Left kidney (tissue), 2 donors: ENCODE measurements around the gene PRKCD. TPM values are rescaled to one million over a fixed set of nuclear protein-coding genes. Genes with fewer than 3 reads are reported as not detected.

Experiments used
- DNase-seq: peaks from one replicate; pipeline ENCODE4 v3.0.0-alpha.2; 2013
- polyA plus RNA-seq: library from polyadenylated mRNA; unstranded; fragments of 120-200 nt; gene quantifications from one replicate; pipeline ENCODE4 v1.2.1, GENCODE V29; 2013; ENCODE audit not compliant: insufficient read length

Gene PRKCD
- polyA plus RNA-seq, 1 donor: 20.3 TPM

DNA sequence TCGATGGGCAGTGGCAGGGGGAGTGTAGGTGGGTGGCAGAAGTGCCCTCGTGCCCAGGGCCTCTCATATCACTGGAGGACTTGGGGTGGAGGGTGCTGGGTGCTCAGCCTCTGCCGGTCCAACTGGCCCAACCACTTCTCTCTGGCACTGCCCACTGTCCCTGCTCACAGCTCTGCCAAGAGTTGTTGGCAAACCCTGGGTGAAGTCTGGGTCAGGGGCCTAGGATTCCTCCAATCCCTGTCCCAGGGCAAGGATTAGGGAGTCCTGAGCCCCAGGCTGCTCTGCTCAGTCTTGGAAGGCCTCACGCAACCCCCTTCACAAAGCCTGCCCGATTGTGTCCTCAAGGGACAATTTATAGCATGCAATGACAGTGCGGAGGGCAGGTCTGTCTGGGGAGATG, 5.2 kb upstream of the PRKCD start:
- no peak for DNase-seq

DNA sequence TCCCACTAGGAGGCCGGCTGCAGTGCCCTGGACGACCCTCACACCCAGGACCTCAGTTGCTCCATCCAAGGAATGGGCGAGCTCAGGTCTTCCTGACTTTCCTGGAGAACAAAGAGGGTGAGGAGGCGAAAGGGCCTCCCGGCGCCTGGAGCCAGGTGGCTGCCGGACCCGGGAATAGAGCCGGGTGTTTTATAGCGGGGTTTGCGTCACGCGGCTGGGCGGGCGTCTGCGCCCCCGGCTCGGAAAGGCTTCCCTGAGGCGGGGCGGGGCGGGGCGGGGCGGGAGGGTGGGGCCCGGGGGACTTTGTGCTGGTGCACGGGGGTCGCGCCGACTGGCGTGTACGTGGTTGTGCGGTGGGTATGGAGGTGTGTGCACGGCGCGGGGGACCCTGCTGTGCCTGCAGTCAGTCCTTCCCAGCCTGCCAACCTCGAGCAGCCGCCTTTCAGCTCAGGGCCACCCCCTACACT, 4.6 kb upstream of the PRKCD start:
- no peak for DNase-seq

DNA sequence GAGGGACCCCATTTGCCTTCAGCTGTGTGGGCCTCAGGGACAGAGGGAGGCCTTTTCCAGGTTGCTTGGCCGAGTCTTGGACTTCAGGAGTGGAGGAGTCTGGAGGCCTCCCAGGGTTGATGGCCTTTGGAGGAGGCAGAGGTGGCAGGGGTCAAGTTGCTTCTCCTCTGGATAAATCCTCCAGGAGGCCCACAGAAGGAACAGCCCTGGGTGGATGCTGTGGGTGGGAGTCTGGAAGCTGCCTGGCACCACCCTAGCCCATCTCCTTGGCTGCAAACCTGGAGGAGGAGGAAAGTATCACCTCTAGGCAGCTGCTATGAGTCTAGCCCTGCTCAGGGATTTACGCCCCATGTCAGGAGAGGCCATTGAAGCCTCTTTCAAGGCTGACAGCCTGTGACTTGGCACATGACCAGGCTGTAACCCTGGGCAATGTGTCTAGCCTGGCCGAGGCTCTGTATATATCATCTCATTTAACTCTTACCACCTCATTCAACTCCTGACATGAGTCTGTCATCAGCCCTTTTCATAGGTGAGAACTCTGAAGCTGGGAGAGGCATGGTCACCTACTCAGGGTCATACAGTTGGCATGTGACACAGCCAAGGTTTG, 2.9 kb upstream of the PRKCD start:
- DNase-seq: no peak

GRCh38 chr3:53158765-53159155, 2.2 kb upstream of the PRKCD start:
- DNase-seq: no peak

GRCh38 chr3:53159156-53160060, 1.6 kb upstream of the PRKCD start:
- no peak for DNase-seq

GRCh38 chr3:53160061-53160659, 849 bp upstream of the PRKCD start:
- no peak for DNase-seq

DNA sequence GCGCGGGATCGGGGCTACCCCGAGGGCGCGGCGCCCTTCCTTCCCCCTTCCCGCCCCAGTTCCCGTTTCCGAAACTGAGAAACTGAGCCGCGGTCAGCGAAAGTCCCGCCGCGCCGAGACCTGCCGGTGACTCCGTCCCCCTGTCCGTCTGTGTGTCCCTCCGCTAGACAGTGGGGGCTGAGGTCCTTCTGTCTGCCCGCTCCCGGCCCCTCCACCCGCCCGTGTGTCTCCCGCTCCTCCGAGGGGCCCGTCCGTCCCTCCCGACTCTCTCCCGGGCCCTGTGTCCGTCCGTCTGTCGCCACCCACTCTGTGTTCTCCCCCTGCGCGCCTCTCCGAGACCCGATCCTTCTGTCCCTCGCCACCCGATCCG, 426 bp downstream of the PRKCD start:
- no peak for DNase-seq

GRCh38 chr3:53161820-53162671, 1.0 kb downstream of the PRKCD start:
- DNase-seq: no peak

DNA sequence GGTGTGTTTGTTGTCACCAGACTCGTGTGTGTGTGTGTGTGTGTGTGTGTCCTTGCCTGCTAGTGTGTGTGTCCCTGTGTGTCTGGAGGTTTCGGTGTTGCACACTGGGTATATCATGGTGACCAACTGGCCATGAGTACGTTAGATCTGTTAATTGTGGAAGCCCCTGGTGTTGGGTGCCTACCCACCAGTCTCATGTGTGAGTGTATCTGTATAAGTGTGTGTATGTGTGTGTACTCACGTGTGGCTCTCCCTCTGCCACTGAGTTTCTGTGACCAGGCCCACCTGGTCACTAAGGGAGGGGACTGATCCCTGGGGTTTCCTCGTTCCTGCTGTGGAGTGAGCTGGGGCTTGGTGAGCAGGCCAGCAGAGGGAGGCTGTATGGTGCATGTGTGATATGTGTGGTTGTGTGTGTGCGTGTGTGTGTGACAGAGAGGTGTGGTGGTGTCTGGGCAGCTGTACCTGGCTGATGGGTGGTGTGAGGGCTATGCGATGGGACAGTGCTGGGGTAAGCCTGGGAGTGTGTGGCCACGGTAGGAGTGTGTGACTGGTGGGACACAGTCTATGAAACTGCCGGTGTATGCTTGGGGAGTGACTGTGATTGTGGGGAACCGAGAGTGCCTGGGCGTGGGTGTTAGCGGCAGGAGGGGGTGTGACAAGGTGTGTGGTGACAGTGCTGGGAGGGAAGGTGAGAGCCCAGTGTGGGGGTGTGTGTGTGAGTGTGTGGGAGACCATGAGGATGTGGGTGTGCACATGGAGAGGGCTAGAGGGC, 1.8 kb downstream of the PRKCD start:
- no peak for DNase-seq

GRCh38 chr3:53163444-53164387, 2.7 kb downstream of the PRKCD start:
- DNase-seq: no peak

DNA sequence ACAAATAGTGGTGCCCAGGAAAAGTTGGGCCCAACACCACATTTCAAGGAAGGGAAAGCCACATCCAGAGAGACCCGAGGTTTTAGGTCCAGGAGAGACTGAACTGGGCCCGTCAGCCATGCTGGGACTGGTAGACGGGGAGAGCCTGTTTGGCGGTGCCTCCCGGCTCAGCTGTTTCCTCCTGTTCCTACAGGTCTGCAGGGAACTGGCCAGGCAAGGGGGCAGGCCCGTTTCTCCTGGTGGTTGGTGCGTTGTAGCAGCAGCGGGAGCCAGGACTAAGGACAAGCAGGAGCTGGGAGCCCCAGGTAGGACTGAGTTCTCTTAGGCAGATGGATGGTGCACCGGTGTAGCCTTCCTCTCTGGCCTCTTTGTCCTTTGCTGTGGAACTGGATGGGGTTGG, 3.9 kb downstream of the PRKCD start:
- no peak for DNase-seq

DNA sequence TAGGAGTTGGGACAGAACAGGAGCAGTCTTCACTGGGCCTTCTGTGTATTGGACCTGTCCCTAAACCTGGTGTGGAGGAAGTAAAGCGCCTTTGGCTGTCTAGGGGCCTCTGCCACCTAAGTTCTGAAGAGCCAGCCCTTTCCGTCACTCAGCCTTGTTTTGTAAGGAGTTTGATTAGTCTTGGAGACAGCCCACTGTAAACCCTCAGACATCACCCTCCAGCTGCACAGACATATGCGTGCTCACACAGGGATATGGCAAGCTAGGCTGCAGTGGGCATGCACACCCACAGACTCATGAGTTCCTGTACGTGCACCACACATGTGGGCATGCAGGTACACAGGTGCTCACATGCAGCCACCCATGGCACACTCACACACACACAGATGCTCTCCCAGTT, 5.2 kb downstream of the PRKCD start:
- no peak for DNase-seq

DNA sequence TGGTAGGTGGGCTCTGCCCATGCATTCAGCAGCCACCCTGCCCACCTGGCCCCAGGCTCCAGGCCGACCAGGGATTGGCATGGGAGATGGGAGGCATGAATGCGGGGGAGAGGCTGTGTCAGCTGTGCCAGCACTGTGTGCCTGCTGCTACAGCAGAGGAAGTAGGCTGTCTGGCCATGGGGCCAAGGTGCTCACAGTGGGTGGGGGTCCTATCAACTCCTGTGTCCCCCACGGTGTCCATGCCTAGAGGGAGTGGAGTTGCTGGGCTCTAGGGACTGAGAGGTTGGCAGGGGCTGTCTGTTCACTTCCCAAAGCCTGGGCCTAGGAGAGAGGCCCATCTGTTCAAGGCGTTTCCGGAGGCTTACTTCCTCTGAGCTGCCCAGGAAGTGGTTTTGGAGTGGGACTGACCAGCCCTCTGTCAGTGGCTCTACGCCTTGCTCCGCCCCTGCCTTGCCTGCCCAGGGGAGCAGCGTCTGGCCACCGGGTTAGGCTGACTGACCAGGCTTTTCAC, 5.8 kb downstream of the PRKCD start:
- DNase-seq: no peak

DNA sequence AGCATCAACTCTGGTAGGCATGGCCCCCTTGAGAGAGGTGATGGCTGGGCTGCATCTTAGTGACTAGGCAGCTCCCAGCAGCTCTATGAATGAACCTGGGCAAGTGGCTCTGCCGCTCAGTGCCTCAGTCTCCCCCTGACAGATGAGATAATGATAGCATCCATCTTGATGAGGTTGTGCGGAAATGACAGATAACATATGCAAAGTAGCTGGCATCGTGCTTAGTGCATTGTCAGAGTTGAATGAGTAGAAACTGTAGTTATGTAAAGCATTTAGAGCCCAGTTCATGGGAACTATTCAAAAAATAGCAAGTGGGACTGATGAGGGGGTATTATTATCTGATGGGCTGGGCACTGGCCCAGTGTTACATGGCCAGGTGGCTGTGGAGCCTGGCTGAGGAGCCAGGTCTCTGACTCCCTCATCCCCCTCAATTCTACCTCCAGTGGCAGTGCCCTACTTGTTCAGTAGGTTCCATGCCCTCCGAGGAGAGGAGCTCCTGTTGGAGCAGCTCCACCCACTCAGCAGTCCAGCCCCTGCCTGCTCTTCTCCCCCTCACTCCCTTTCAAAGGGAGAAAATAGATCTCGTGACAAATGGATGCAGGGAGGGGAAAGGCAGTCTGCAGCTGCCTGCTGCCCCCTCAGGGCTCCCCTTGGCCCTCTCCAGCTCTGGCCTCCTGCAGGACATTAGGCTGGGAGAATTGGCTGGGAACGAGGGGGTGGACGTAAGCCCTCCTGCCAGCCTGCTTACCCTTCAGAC, 6.6 kb downstream of the PRKCD start:
- DNase-seq: no peak

DNA sequence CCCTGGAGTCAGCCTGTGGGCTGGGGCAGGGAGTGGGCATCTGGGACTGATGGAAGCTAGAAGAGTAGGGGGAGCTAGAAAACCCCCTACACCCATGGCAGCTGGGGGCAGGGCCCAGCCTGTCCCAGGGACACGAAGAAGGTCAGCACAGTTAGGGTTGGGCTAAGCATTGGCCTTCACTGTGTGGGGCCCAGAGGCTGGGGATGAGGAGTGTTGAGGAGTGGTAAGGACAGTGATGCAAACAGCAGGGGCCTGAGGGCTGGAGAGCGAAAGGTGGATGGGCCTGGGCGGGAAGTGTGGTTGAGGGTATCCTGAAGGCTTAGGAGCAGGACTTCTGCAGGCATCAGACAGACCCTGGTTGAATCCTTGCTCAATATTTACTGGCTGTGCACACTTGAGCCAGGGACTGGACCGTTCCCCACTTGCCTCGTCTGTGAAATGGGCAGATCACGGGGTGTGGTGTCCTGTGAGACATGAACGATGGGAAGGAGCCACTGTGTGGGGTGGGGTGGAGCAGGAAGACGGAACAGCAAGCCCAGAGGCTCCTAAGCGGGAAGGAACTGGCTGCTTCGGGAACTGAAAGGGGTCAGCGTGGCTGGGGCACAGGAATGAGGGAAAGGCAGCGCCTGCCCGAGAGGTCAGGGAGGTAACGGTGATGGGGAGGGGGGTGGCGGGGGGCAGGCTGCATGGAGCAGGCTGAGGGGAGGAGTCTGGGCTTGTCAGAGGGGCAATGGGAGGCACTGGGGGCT, 7.3 kb downstream of the PRKCD start:
- no peak for DNase-seq

DNA sequence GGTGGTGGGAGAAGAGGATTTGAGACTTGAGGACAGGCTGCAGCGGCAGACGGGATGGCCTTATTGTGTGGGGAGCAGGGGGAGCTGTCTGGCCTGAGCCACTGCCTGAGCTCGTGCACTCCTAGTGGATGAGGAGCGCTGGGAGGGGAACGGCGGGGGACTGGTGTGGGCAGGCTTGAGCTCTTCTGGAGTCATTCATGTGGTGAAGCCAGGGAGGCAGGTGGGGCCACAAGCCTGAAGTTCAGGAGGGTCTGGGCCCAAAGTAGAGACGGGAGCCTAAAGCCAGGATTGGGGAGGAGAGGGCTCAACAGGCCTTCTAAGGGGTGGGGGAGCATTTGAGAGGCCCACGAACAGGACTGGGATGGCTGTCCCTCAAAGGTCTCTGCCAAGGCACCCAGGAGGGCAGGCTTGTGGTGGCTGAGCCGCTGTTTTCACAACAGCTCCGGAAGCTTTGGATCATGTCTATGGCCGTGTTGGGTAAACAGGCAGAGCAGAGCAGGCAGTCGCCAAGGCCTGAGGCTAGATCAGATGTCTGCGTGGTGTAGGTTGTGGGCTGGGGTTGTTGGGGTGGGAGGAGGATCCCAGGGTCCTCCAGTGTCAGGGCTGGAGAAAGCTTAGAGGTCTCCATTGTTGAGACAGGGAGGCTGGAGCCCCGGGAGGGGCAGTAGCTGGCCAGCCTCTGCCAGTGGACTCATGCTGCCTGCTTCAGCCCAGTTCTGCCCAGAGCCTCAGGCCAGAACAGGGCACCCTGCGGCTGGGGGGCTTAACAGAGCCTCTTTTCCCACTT, 8.2 kb downstream of the PRKCD start:
- no peak for DNase-seq

GRCh38 chr3:53169832-53170324, 8.9 kb downstream of the PRKCD start:
- DNase-seq: no peak
